MM.1S (cell line): Measurements from ENCODE around the gene PKP4.

Source experiments
- DNase-seq: peaks from one replicate; pipeline ENCODE4 v3.0.0-alpha.2; 2015
- H2AFZ ChIP-seq: fragments of 300-600 bp; sonication (generic); 2 replicates; pipeline ENCODE4 v1.6.0; 2016; ENCODE audit warnings: antibody characterized with exemption, low read length
- H3F3A ChIP-seq: fragments of 300-600 bp; sonication (generic); 2 replicates; pipeline ENCODE4 v1.6.1; 2016; ENCODE audit warnings: mild to moderate bottlenecking, antibody characterized with exemption, low read length, moderate library complexity, mixed read lengths; ENCODE audit not compliant: insufficient read depth
- H3K27ac ChIP-seq: fragments of 300-600 bp; sonication (generic); 2 replicates; pipeline ENCODE4 v1.5.1; 2016; ENCODE audit warnings: mild to moderate bottlenecking, low read length
- H3K27me3 ChIP-seq: fragments of 300-600 bp; sonication (generic); replicated peaks from 2 replicates; pipeline ENCODE4 v1.6.0; 2016; ENCODE audit warnings: low read length; ENCODE audit not compliant: insufficient read depth
- H3K36me3 ChIP-seq: fragments of 300-600 bp; sonication (generic); replicated peaks from 2 replicates; pipeline ENCODE4 v1.6.1; 2016; ENCODE audit warnings: mild to moderate bottlenecking, low read length, mixed read lengths; ENCODE audit not compliant: insufficient read depth
- H3K4me1 ChIP-seq: fragments of 300-600 bp; sonication (generic); 2 replicates; pipeline ENCODE4 v1.6.1; 2016; ENCODE audit warnings: low read length, mixed read lengths
- H3K4me2 ChIP-seq: fragments of 300-600 bp; sonication (generic); 2 replicates; pipeline ENCODE4 v1.6.0; 2016; ENCODE audit warnings: low read depth, low read length
- H3K4me3 ChIP-seq: fragments of 300-600 bp; sonication (generic); 2 replicates; pipeline ENCODE4 v1.5.1; 2016; ENCODE audit warnings: low read length, mixed read lengths
- H3K79me2 ChIP-seq: fragments of 300-600 bp; sonication (generic); 2 replicates; pipeline ENCODE4 v1.6.1; 2016; ENCODE audit warnings: mixed run types, low read length, mixed read lengths
- H3K9ac ChIP-seq: fragments of 300-600 bp; sonication (generic); 2 replicates; pipeline ENCODE4 v1.6.1; 2016; ENCODE audit warnings: low read length, mixed read lengths
- H3K9me2 ChIP-seq: fragments of 300-600 bp; sonication (generic); replicated peaks from 2 replicates; pipeline ENCODE4 v1.6.1; 2016; ENCODE audit warnings: mild to moderate bottlenecking, low read length, mixed read lengths; ENCODE audit not compliant: insufficient read depth
- H3K9me3 ChIP-seq: fragments of 300-600 bp; sonication (generic); replicated peaks from 2 replicates; pipeline ENCODE4 v1.6.1; 2016; ENCODE audit warnings: mild to moderate bottlenecking, low read length, mixed read lengths; ENCODE audit not compliant: insufficient read depth
- H4K20me1 ChIP-seq: fragments of 300-600 bp; sonication (generic); 2 replicates; pipeline ENCODE4 v1.6.1; 2016; ENCODE audit warnings: mild to moderate bottlenecking, low read length, moderate library complexity, mixed read lengths; ENCODE audit not compliant: insufficient read depth
- EZH2 ChIP-seq: fragments of 300-600 bp; sonication (generic); optimal IDR thresholded peaks from 2 replicates; pipeline ENCODE3; 2017; ENCODE audit warnings: low read depth, mild to moderate bottlenecking, antibody characterized with exemption, low read length, mixed read lengths
- EZH2phosphoT487 ChIP-seq: fragments of 300-600 bp; sonication (generic); IDR thresholded peaks from 2 replicates; pipeline ENCODE4 v1.6.1; 2018; ENCODE audit warnings: antibody characterized with exemption, low read length
- TF ChIP-seq, protein P1 (sequence below): fragments of 300-600 bp; sonication (generic); IDR thresholded peaks from 2 replicates; pipeline ENCODE4 v1.5.1; 2016; ENCODE audit warnings: antibody characterized with exemption, low read length, mixed read lengths

Gene PKP4

GRCh38 chr2:158459161-158460003 lies 2.6 kb downstream of the PKP4 start:
- no peaks in the 10 kb centered on the region for H3K27me3 ChIP-seq

GRCh38 chr2:158460632-158461297 lies 4.0 kb downstream of the PKP4 start:
- no peaks in the 10 kb centered on the region for H3K9me3 ChIP-seq
- H3K79me2 ChIP-seq = peaks cover 84% of the 10 kb centered on the region
- H3K4me3 ChIP-seq = no peak overlapping the region
- peaks cover 16% of the 10 kb centered on the region for H3K4me1 ChIP-seq
- no peaks in the 10 kb centered on the region for H4K20me1 ChIP-seq
- TF ChIP-seq, protein P1, sequence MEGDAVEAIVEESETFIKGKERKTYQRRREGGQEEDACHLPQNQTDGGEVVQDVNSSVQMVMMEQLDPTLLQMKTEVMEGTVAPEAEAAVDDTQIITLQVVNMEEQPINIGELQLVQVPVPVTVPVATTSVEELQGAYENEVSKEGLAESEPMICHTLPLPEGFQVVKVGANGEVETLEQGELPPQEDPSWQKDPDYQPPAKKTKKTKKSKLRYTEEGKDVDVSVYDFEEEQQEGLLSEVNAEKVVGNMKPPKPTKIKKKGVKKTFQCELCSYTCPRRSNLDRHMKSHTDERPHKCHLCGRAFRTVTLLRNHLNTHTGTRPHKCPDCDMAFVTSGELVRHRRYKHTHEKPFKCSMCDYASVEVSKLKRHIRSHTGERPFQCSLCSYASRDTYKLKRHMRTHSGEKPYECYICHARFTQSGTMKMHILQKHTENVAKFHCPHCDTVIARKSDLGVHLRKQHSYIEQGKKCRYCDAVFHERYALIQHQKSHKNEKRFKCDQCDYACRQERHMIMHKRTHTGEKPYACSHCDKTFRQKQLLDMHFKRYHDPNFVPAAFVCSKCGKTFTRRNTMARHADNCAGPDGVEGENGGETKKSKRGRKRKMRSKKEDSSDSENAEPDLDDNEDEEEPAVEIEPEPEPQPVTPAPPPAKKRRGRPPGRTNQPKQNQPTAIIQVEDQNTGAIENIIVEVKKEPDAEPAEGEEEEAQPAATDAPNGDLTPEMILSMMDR = no peak
- peaks cover 13% of the 10 kb centered on the region for H3F3A ChIP-seq
- H3K4me2 ChIP-seq = no peak overlapping the region
- no peaks in the 10 kb centered on the region for H3K36me3 ChIP-seq
- H3K27me3 ChIP-seq = no peaks in the 10 kb centered on the region
- H3K27ac ChIP-seq = no peak overlapping the region
- DNase-seq = no peak
- no peaks in the 10 kb centered on the region for H3K9me2 ChIP-seq
- H3K9ac ChIP-seq = no peak overlapping the region
- H2AFZ ChIP-seq = no peak overlapping the region

More at GRCh38 chr2:158459161-158460003, 2.6 kb downstream of the PKP4 start:
- Histone ChIP-seq H3K4me3 (no peak overlapping the region; the same call in 1 of the 2 replicates), H3K79me2 (peaks cover 70% of the 10 kb centered on the region), H3K4me1 (peaks cover 18% of the 10 kb centered on the region), H3K4me2 (peak overlapping the region; percentile 65; the same call in 1 of the 2 replicates), H3K9me3 (no peaks in the 10 kb centered on the region), H3K36me3 (no peaks in the 10 kb centered on the region), H3K27ac (no peak overlapping the region), H3K9me2 (no peaks in the 10 kb centered on the region), H2AFZ (no peak overlapping the region), H3F3A (peaks cover 15% of the 10 kb centered on the region), H3K9ac (no peak overlapping the region), H4K20me1 (no peaks in the 10 kb centered on the region)
- DNase-seq = no peak
- TF ChIP-seq EZH2phosphoT487 (no peak), EZH2 (no peak)
- TF ChIP-seq, protein P1 = no peak

DNA sequence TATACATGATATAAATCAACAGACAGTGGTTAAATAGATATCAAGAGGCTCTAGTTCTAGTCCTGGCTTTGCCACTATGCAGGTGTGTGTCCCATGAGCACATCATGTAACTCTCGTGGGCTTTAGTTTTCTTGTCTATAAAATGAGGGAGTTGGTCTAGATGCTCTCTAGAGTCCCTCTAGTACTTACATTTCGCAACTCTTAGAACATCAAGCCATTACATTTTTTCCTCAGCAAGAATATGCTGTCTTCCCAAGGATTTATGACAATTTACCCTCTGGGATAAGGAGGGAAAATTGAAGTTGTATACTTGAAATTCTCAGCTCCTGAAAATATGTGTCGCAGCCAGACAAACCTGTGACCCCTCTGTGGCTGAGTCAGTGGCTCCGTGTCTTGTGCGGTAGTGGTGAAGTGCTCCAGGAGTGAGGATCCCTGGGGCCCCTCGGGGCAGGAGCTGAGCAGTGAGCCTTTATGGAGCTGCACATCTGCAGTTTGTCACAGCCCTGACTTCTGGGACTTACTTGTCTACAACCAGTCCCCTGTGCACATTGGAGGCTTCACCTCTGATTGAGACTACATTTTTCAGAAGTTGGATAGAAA lies 6.8 kb downstream of the PKP4 start:
- Histone ChIP-seq H3K4me1 (peaks cover 11% of the 10 kb centered on the region; the same call in 1 of the 2 replicates), H3K9me3 (no peaks in the 10 kb centered on the region), H3K36me3 (no peaks in the 10 kb centered on the region), H3F3A (peaks cover under 1% of the 10 kb centered on the region; the same call in 1 of the 2 replicates), H4K20me1 (no peaks in the 10 kb centered on the region), H3K4me3 (no peak overlapping the region), H3K79me2 (peaks cover 94% of the 10 kb centered on the region), H3K27ac (no peak overlapping the region), H3K27me3 (no peaks in the 10 kb centered on the region), H3K9me2 (no peaks in the 10 kb centered on the region), H2AFZ (no peak overlapping the region), H3K4me2 (no peak overlapping the region), H3K9ac (no peak overlapping the region)
- TF ChIP-seq EZH2 (no peak), EZH2phosphoT487 (no peak)
- TF ChIP-seq, protein P1 = no peak
- DNase-seq = no peak
